ENCODE results near the gene AKAP6. TPM values are rescaled to one million over a fixed set of nuclear protein-coding genes. Genes with fewer than 3 reads are reported as not detected.

Gene AKAP6
- total RNA-seq, 1 donor, result 1.6 TPM

DNA sequence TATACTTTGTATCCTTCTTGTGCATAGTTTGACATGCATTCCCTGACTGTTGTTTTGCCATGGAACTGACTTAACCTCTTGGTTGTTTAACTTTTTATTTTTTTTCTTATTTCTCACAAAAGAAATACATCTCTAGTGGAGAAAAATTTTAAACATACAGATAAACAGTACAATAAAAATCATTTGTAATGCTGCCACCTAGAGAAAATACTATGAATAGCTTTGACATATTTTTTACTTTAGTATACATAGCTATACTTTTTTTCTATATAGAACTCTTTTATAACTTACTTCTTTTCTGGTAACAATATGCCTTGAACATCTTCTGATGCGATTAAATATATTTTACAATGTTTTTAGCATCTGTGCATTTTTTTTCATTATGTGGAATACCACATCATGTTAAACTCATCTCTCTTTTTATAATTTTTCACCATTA is 184.5 kb downstream of the AKAP6 start:
- DNase-seq (ENCODE audit: low read depth in 2 of 3, low spot score in 2 of 3), result peak in 1 of 3 donors; percentile 14

DNA sequence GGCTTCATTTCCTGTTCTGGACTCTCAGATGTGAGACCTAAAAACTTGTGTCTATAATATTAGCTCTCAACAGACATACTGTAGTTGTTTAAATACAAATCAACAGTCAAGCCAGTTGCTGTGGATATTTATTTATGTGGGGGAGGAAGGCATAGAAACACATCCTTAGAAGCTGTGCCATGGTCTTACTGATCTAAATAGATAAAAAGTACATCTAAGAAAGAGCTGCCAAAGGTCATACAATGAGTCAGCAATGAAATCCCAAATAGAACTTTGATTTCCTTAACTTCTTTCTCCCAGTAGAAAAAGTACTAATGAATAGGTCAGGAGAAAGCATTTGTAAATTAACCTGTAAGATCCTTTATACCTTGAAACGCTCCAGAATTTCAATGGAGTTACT is 185.1 kb downstream of the AKAP6 start:
- no peak for DNase-seq (ENCODE audit: low read depth in 2 of 3, low spot score in 2 of 3)

DNA sequence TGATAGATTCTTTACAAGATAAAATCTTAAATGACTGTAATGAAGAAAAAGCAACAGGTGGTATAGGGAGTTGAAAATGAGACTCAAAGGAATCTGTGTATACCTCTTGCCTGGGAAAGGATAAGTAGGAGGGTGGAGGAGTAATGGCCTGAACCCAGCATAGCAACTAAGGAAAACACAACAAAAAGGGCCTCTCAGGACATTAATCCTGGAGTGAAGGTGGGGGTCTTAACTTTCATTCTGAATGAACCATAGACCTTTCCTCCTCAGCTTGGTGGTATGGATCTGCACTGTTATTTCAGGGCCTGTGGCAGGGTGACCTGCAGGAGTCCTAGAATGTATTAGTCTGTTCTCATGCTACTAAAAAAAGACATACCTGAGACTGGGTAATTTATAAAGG is 185.6 kb downstream of the AKAP6 start:
- DNase-seq (ENCODE audit: low read depth in 2 of 3, low spot score in 2 of 3), result no peak

DNA sequence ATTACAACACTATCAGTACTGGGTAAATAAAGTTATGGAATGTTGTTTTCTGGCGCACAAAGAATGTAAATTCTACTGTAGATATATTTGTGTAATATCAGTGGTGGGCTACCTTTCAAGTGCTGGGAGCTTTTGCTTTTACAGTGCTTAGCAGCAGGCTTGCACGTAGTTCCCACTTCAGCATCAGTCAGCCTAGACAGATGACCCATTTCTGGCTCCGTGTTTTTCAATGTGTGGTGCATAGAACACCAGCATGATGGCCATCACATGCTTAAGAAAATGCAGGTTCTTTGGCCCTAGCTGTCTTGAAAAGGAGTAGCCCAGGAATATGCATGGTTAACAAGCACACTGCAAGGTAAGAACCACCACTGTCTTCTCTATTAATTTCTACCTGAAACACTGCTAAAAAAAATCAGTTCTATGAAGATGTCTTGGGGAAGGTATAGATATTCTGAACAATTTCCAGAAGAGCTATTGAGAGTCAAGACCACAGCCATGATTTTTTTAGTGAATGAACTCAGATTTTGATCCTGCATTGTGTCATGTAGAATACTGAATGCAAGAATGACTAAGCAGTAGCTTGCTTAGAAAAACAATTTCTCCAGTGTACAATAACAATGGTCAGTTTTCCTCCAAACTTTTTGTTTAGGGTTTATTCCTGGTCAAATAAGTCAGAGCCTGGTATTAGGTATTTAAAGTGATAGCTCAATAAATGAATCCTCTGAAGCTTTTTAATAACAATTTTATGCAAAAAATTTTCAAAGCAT is 195.7 kb downstream of the AKAP6 start:
- DNase-seq (ENCODE audit: low read depth in 2 of 3, low spot score in 2 of 3), result no peak

DNA sequence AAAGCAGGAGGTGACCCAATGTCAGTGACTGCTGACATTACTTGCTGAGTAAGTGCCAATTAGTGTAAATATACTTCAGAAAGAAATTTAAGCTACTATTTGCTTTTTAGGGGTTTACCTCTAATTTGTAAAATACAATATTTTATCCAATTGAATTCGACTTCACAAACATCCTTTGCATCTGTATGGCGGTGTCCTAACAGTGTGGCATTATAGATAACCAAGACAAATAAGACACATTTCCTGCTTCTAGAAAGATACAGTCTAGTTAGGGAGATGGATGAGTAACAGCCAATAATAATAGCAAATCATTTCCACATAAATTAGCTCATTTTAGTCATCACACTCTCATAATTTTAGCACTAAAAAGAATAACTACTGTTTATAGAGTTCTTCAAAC is 196.5 kb downstream of the AKAP6 start:
- no peak for DNase-seq (ENCODE audit: low read depth in 2 of 3, low spot score in 2 of 3)

DNA sequence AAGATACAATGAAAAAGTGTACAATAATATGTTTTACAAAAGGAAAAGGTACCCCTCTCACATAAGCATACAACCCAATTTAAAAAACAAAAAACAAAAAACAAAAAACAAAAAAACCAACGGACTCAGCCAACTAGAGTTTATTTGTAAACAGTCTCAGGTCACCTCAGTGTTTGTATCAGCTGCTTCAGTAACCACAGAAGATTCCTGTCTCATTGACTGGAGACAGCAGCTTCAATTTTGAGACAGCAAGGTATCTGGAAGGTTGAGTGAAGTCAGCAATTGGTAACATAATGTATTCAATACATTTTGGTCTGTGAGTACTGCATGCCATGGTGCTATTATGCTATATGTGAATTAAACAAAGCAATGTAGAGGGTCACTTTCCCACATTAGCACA is 201.7 kb downstream of the AKAP6 start:
- DNase-seq (ENCODE audit: low read depth in 2 of 3, low spot score in 2 of 3), result no peak

DNA sequence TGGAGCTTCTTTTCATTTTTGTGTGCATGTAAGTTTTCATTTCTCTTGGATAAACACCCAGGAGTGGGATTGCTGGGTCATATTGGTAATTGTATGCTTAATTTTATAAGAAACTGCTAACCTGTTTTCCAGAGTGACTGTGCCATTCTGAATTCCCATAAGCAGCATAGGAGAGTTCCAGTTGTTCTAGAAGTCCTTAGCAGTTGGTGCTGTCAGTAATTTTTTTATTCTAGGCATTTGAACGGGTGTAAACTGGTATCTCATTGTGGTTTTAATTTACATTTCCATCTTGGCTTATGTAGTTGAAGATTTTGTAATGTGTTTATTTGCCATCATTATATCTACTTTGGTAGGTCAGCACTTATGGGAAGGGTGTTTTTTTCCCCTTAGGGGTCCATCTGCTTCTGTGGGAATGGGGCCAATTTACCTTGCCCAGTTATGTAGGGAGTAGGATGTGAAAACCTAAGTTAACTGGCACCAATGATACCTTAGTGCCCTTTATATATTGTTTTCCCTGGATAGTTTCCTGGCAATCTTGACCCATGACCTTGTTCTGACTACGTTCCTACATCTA is 202.9 kb downstream of the AKAP6 start:
- no peak for DNase-seq (ENCODE audit: low read depth in 2 of 3, low spot score in 2 of 3)

DNA sequence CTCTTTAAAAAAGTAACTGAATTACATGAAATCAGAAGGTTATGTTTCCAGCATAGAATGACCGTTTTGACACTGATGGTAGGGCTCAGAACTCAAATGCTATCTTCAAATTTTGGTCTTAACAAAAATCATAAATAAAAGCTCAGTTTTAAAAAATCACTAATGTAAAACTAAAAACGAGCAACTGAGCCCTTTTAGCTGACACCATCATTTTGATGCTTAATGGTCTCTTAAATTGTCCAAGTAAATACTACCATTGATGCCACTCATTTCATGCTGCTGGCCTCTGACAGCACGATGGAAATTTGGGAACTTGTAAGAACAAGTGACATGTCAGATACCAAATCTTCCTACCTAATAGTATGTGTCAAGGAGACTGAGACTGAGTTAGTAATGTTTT is 205.0 kb downstream of the AKAP6 start:
- DNase-seq (ENCODE audit: low read depth in 2 of 3, low spot score in 2 of 3), result no peak

DNA sequence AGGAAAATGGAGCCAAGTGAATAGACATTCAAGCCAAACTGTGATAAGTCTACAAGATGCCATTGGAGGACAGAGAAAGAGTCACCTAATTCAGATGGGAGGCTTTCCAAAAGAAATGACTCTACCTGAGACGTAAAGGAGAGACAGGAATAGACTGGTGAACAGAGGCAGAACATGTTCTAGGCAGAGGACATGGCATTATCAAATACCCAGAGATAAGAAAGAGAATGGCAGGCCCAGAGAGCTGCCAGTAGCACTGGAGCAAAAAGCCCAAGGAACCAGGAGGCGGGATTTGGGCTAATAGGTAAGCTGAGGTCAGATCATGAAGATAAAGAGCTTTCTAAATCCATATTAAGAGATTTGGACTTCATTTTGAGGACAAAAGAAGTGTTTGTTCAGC is 207.1 kb downstream of the AKAP6 start:
- no peak for DNase-seq (ENCODE audit: low read depth in 2 of 3, low spot score in 2 of 3)

DNA sequence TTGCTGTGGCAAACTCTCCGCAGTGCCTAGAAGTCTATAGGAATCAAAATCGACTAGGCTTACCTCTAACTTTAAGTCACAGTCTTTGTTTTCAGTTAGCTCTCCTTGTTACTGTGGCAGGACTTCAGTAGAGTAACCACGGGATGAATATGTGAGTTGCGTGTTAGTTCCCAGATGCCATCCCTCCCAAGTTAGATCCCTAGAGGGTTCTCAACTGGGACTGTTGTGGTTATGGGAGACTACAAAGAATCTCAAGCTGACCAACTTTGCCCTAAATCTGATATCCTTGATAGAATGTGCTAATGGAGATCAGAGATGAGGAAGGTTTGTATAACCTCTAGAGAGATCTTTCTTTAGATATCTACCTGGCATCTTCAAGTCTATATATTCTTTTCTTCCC is 208.1 kb downstream of the AKAP6 start:
- DNase-seq (ENCODE audit: low read depth in 2 of 3, low spot score in 2 of 3), result no peak

DNA sequence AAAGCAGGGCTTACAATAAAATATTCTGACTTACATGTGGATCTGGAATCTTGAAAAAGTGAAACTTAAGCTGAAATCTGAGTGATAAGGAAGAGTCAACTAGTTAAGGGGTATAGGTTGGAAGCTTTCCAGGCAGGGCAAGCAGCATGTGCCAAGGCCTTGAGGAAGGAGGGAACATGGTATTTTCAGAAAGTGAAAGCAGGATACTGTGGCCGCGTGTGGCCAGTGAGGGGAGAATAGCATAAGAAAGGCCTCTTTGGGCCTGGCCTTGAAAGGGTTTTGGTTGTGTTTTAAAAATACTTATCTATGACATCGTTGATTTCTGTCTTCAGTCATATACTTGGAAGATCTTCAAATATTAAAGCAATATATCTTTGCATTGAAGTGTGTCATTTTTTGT is 213.4 kb downstream of the AKAP6 start:
- peak in 1 of 3 donors; percentile 2 for DNase-seq (ENCODE audit: low read depth in 2 of 3, low spot score in 2 of 3)

DNA sequence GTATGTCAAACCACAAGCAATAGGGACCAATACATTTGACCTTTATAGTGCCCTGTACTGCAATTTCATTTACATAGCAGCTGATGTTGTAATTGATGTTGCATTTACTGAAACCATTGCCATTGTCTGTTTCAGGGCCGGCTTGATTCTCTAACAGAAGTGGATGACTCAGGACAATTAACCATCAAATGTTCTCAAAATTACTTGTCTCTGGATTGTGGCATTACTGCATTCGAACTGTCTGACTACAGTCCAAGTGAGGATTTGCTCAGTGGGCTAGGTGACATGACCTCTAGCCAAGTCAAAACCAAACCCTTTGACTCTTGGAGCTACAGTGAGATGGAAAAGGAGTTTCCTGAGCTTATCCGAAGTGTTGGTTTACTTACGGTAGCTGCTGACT is 216.0 kb downstream of the AKAP6 start:
- DNase-seq (ENCODE audit: low read depth in 2 of 3, low spot score in 2 of 3), result no peak

DNA sequence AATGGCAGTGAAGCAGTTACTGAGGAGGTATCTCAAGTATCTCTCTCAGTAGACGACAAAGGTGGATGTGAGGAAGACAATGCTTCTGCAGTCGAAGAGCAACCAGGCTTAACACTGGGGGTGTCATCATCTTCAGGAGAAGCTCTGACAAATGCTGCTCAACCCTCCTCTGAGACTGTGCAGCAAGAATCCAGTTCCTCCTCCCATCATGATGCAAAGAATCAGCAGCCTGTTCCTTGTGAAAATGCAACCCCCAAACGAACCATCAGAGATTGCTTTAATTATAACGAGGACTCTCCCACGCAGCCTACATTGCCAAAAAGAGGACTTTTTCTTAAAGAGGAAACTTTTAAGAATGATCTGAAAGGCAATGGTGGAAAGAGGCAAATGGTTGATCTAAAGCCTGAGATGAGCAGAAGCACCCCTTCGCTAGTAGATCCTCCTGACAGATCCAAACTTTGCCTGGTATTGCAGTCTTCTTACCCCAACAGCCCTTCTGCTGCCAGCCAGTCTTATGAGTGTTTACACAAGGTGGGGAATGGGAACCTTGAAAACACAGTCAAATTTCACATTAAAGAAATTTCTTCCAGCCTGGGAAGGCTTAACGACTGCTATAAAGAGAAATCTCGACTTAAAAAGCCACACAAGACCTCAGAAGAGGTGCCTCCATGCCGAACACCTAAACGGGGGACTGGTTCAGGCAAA is 216.6 kb downstream of the AKAP6 start:
- no peak for DNase-seq (ENCODE audit: low read depth in 2 of 3, low spot score in 2 of 3)

DNA sequence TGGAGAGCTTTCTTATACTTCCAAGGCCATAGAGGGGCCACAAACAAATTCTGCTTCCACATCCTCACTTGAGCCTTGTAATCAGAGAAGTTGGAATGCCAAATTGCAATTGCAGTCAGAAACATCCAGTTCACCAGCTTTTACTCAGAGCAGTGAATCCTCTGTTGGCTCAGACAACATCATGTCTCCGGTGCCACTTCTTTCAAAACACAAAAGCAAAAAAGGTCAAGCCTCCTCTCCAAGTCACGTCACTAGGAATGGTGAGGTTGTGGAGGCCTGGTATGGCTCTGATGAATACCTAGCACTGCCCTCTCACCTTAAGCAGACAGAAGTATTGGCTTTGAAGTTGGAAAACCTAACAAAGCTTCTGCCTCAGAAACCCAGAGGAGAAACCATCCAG is 217.1 kb downstream of the AKAP6 start:
- DNase-seq (ENCODE audit: low read depth in 2 of 3, low spot score in 2 of 3), result no peak

DNA sequence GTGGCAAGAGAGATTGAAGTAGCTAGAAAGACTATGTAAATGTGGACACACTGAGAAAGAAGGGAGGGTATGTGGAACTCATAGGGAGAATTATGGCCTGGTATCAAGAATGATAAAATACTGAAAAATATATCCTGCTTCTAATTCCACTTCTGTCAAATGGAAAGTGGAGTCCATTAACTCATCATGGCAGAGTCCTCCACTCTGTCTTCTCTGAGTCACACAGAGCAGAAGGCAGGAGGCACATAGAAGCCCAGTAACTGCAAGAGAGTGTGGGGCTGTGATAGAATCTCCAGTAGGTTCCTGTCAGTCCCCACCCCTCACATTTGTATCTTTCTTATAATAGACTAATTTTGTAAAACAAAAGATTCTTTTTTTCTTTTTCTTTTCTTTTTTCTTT is 223.7 kb downstream of the AKAP6 start:
- DNase-seq (ENCODE audit: low read depth in 2 of 3, low spot score in 2 of 3), result no peak

DNA sequence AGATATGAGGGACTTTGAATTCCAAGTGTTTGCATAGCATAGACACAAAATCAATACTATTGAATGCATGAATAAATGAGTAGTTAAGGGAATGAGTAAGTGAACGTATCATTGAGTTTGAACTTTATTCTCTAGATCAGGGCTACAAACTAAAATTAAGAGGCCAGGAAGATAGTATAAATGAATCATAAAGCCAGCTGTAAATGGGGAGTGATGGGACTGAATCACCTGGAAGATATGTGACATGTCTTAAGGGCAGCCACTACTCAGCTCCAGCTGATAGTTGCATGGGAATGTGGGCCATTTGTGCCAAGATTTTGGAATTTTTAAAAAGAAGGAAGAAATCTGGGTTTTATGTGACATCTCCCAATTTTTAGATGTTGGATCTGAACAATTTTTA is 229.9 kb downstream of the AKAP6 start:
- DNase-seq (ENCODE audit: low read depth in 2 of 3, low spot score in 2 of 3), result no peak

DNA sequence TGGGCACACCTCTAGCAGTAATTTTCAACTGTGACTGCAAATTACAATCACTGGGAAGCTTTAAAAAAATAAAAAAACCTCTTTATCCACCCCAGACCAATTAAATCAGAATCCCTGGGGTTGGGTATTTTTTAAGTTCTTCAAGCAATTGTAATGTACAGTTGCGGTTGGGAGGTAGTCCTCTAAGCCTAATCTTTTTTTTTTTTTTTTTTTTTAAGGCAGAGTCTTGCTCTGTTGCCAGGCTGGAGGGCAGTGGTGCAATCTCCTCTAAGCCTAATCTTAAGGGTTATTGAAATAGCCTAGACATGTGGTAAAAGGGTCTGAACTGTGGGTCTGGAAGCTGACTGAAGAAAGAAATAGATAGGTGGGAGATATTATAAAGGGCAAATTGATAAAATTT is 230.5 kb downstream of the AKAP6 start:
- DNase-seq (ENCODE audit: low read depth in 2 of 3, low spot score in 2 of 3), result no peak

DNA sequence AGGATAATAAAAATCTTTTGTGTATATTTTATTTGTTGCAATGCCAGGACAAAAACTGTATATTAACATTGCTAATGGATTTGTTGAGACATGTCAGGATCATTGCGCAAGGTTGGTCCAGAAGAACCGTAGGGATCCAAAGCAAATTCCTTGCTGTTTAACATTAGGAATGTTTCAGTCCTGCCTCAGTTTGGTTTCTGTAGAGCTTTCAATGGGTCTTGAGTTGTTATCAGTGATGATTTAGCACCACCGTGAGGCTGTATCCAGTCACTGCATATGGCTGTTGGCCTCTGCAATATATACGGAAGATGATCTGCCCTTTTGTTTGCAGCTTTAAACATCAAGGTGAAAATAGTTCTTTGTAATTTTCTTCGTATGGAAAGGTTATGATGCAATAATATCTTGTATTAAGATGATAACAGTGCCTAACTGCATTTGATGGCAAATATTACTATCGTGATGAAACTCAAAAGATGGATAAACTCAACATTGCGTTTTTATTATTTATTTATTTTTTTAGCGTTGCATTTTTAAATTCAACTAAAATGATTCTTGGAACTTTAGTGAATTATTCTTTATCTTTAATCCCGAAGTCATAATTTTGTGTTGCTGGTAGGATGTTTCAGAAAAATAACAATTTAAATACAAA is 231.2 kb downstream of the AKAP6 start:
- DNase-seq (ENCODE audit: low read depth in 2 of 3, low spot score in 2 of 3), result peak in 2 of 3 donors; percentile 44 to 67

DNA sequence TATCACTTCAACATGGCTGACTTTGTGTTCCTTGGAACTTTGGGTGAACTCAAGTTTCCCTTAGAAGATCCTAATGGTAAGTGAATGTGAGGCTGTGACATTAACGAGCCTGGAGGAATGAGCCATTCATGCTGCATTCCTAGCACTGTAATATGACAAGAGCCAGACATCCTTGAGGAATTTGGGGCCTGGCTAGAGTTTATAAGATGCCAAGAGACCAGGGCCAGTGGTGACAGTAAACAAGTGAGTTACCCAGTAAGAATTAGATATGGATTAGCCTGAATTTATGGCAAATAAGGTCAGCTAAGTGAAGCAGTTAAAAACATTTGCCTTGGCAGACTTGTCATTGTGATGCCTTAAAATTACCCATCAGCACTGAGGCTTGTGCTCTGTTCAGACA is 232.4 kb downstream of the AKAP6 start:
- DNase-seq (ENCODE audit: low read depth in 2 of 3, low spot score in 2 of 3), result no peak

DNA sequence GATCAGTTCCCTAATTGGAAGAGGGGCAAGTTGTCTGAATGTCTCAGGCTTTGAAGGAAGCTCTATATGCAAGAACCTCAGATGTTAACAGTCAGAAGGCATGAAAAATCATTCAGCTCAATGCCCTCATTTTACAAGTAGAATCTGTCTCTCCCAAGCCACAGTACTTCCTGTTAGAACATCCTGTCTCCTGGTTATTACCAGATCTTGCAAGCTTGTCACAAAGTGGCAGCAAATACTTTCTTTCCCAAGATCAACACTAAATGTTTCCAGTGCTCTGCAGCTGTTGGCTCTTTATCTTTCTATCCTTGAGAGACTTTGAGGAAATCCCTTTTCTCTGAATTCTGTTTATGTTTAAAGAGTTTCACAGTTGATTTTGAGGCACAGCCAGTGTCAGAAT is 235.5 kb downstream of the AKAP6 start:
- peak in 1 of 3 donors; percentile 29 for DNase-seq (ENCODE audit: low read depth in 2 of 3, low spot score in 2 of 3)

DNA sequence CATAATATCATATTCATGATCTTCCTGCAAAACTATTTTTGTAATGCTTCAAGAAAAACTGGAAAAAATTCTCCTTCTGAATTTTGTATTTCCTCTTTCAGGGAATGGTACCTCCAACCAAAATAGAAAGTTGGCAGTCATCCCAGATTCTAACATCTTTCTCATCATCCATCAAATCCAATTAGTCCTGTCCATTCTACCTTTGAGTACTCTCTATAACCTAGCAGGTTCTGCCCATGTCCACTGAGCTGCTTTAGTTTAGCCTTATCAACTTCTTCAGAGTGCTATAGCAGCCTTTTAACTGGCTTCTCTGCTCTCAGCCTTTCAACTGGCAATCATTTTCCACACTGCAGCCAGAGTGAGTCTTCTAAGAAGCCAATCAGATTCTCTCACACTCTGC is 236.2 kb downstream of the AKAP6 start:
- no peak for DNase-seq (ENCODE audit: low read depth in 2 of 3, low spot score in 2 of 3)

Measured in hematopoietic multipotent progenitor cell (in vitro differentiated cells).